Fibroblast of lung (primary cell): ENCODE measurements around the gene ZNF445.
"Not testable (repeated sequence)": the region's sequence is repeated elsewhere in the genome, so short reads cannot be mapped to it uniquely, and the experiment has no call there.

Experiments
- EZH2 ChIP-seq: IDR thresholded peaks from 2 replicates; pipeline ENCODE4 v1.5.1; 2012; ENCODE audit warnings: low read length, control low read depth, mild to moderate bottlenecking; ENCODE audit errors: missing control alignments
- TF ChIP-seq, protein P1 (sequence below), 2 donors: IDR thresholded peaks in 1 of 2; conservative IDR thresholded peaks in 1 of 2; 1 replicate in 1 of 2; 2 replicates in 1 of 2; pipeline ENCODE4 v1.5.1; 2011 to 2012; ENCODE audit warnings: low read length in 2 of 2, control low read depth in 1 of 2, inconsistent platforms in 1 of 2, low read depth in 1 of 2, mild to moderate bottlenecking in 1 of 2

- TF ChIP-seq, protein P1, sequence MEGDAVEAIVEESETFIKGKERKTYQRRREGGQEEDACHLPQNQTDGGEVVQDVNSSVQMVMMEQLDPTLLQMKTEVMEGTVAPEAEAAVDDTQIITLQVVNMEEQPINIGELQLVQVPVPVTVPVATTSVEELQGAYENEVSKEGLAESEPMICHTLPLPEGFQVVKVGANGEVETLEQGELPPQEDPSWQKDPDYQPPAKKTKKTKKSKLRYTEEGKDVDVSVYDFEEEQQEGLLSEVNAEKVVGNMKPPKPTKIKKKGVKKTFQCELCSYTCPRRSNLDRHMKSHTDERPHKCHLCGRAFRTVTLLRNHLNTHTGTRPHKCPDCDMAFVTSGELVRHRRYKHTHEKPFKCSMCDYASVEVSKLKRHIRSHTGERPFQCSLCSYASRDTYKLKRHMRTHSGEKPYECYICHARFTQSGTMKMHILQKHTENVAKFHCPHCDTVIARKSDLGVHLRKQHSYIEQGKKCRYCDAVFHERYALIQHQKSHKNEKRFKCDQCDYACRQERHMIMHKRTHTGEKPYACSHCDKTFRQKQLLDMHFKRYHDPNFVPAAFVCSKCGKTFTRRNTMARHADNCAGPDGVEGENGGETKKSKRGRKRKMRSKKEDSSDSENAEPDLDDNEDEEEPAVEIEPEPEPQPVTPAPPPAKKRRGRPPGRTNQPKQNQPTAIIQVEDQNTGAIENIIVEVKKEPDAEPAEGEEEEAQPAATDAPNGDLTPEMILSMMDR (conservative IDR thresholded peaks at IDR 0.05 in 1 of 2, IDR thresholded peaks at IDR 0.05 in 1 of 2; ENCODE audit: low read depth in 1 of 2, low read length in 2 of 2): not testable (repeated sequence)
- TF ChIP-seq EZH2: not testable (repeated sequence)
Observed at GRCh38 chr3:44503178-44503577, 25.7 kb upstream of the ZNF445 start.
